HG03457 (cell line): ENCODE data around the gene ISL2.
"Not testable (repeated sequence)": the region's sequence is repeated elsewhere in the genome, so short reads cannot be mapped to it uniquely, and the experiment has no call there.

Experiments
- ATAC-seq: cut with Tn5 transposase; IDR thresholded peaks from one replicate; pipeline ENCODE4 v1.9.1; 2021; ENCODE audit warnings: moderate number of reproducible peaks; ENCODE audit not compliant: unreplicated experiment

ISL2 gene

DNA sequence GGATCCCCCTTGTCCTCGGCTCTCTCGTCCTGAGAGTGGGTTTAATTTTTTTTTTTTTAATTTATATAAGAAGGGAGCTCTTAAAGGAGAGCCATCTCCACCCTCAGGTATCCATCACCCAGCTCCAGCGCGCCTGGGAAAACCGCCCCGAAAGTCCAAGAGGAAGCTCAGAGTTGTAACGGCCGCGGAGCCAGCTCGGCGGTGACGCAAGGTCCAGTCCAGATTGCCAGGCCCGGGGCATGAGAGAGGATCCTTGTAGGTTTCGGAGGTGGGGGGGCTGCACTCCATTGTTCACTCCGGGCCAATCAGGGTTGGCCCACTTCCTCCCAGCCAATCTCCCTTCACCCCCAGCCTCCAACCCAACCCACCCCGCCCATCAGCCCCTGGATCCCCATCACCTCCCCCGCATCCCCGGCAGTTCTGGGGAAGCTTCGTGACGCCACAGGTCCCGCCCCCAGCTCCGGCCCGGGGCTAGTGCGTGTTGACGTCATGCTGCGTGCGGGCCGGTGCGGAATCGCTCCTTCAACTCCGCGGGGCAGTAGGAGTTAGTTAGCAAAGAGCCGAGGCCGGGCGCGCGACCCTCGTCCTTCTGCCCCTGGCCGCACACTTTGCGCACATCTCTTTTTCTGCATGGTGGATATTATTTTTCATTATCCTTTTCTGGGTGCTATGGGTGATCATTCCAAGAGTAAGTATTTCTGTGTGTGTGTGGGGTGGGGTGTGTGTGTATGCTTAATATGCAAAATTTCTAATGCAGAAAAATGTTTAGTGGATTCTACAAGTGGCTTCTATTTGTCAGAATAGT lies at the start of gene ISL2:
Gene ISL2 (plus strand): TSS at position 520 of the 805 bp plus-strand sequence. CDS start 111 bp downstream, at position 631.
- ATAC-seq: no peak

DNA sequence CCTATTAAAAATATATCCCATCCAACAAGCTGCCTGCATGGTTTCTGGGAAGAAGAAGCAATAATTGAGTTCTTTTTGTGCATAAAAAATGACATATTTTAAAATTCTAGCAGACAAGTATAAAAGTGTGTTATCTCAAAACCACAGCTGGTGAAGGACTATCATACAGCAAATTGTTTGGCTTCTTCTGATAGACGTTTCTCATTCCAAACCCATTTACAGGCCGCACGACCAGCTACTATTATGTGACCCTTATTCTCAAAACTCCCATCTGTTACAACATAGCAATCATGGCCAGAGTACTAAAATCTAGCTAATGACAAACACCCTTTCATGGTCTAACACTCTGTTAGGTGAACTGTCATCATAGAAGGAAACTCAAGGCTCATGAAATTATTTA lies 47.0 kb upstream of the ISL2 start:
- ATAC-seq: no peak

DNA sequence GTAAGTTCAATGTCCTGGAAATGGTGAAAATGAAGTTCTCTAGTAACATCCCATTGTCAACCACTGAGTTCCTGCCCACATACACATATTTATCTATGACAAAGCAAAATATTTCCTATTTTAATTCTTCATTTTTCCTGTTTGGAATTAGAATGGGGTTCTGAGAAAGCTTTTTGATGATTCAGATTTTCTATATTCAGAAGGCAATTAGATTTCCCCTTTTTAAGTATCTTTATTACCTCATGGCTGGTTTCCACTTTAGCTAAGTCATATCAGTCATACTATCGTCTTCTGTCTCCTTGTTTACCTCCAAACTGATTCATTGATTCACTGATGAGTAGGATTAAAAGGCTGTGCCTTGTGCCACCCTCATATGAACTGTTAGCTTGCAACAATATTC lies 43.2 kb upstream of the ISL2 start:
- ATAC-seq: no peak

DNA sequence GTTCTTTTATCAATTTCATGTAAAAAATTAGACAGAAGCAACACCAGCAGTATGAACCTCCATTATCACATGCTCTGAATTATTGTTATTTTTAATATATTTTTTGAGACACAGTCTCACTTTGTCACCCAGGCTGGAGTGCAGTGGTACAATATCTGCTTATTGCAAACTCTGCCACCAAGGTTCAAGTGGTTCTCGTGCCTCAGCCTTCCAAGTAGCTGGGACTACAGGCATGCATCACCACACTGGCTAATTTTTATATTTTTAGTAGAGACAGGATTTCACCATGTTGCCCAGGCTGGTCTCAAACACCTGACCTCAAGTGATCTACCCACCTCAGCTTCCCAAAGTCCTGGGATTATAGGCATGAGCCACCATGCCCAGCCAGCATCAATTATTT lies 42.1 kb upstream of the ISL2 start:
- not testable (repeated sequence) for ATAC-seq

DNA sequence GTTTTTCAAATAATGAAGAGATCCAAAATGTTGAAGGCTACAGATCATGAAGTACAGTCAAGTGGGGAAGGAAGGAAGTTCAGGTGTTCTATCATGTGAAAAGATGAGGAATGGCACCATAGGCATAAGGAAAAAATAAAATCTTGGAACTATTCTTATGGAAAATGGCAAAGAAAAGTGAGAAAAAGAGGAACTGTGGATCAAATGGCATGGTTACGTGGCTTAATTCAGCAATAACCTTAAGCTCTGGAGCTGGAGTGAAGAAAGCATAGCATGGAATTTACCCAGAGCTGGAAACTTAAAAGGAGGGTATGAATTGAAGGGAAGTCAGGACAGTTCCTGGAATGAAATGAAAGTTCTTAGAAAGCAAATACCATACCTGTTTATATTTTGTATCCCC lies 39.7 kb upstream of the ISL2 start:
- no peak for ATAC-seq

DNA sequence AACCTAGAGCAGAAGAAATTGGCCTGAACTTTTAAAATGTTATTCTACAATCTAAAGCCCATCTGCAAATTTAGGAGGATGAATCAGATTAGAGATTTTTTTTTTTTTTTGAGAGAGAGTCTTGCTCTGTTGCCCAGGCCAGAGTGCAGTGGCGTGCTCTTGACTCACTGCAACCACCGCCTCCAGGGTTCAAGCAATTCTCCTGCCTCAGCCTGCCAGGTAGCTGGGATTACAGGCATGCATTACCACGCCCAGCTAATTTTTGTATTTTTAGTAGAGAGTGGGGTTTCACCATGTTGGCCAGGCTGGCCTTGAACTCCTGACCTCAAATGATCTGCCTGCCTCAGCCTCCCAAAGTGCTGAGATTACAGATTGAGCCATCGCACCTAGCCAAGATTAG lies 38.6 kb upstream of the ISL2 start:
- not testable (repeated sequence) for ATAC-seq

DNA sequence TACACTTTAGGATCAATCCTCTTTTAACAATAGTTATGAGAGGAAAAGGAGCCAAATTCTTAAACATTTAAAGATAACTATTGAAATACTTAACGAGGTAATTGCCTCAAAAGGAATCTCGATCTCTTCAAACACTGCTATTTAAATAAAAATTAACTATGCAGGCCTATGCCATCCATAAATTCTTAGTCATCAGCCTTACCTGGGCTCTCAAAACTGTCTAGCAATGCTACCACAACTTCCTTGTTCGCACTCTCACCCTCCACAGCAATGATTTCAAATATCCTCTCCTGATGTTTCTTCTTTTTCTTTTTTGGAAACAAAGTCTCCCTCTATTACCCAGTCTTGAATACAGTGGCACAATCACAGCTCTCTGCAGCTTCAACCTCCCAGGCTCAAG lies 37.6 kb upstream of the ISL2 start:
- no peak for ATAC-seq

DNA sequence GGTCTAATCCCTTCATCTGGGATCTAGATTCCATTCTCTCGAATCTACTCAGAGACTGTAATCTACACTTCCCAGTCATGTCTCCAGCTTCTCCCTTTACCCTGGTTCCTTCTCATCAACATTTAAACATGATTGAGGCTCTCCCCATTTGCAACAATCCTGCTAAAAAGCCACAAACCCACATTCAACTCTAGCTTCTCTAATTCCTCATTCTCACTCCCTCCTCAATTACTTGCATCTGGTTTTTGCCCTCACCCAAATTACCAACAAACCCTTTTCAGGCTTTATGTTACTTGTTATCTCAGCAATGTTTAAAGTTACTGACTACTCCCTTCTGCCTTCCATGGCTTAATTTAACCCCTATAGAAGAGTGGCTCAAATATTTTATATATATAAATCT lies 36.8 kb upstream of the ISL2 start:
- ATAC-seq: no peak

DNA sequence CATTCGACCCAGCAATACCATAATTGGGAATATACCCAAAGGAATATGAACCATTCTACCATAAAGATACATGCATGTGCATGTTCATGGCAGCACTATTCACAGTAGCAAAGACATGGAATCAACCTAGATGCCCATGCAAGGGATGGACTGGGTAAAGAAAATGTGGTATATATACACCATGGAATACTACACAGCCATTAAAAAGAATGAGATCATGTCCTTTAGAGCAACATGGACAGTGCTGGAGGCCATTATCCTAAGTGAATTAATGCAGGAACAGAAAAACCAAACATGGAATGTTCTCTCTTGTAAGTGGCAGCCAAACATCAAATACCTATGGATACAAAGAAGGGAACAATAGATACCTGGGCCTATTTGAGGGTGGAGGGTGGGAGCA lies 32.7 kb upstream of the ISL2 start:
- no peak for ATAC-seq

DNA sequence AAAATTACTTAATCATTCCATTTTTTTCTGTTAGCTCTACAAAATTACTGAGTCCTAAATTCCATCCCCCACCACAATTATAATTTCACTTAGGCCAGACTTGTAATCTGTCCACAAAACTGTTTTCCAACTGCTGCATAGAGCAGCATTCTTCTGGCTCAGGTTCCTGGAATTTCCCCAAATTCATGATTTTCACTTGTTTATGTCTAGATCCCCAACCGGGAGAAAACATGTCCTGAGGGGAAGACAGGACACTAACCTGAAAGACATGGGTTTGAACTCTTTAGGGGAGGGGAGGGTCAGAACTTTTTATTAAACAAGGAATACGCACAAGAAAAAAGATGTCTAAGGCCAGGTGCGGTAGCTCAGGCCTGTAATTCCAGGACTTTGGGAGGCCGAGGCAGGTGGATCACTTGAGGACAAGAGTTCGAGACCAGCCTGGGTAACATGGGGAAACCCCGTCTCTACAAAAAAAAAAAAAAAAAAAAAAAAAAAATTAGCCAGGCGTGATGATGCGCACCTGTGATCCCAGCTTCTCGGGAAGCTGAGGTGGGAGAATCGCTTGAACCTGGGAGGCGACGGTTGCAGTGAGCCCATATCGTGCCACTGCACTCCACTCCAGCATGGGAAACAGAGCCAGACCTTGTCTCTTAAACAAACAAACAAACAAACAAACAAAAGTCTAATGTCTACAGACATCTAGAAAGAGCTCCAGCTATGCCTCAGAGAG lies 26.8 kb upstream of the ISL2 start:
- ATAC-seq: no peak

DNA sequence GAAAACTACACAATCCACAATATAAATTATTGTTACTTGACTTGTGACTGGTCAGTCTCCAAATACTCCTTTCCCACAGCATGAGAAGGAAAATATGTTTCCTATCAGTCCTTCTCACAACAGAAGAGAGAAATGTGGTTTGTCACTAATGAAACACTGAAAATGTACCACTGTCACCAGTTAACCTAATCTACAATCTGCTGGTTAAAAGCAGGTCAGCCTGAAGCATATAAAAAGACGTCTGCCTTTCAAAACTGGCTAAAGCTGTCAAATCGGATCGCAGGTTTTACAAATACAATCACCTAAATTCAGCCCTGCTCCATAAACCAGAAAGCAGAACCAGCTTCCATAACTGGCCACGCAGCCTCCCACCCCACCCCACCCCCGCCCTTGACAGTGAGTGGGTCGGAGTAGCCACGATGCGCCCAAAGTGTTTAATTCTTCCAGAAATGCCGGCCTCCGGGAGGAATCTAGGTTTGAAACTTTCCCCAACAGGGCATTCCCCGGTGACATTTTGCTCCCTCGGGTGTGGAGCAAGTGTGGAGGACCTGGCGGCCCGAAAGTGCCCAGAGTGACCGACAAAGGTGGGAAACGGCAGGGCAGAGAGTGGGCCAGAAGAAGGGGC lies 26.0 kb upstream of the ISL2 start:
- ATAC-seq: peak; percentile 2

DNA sequence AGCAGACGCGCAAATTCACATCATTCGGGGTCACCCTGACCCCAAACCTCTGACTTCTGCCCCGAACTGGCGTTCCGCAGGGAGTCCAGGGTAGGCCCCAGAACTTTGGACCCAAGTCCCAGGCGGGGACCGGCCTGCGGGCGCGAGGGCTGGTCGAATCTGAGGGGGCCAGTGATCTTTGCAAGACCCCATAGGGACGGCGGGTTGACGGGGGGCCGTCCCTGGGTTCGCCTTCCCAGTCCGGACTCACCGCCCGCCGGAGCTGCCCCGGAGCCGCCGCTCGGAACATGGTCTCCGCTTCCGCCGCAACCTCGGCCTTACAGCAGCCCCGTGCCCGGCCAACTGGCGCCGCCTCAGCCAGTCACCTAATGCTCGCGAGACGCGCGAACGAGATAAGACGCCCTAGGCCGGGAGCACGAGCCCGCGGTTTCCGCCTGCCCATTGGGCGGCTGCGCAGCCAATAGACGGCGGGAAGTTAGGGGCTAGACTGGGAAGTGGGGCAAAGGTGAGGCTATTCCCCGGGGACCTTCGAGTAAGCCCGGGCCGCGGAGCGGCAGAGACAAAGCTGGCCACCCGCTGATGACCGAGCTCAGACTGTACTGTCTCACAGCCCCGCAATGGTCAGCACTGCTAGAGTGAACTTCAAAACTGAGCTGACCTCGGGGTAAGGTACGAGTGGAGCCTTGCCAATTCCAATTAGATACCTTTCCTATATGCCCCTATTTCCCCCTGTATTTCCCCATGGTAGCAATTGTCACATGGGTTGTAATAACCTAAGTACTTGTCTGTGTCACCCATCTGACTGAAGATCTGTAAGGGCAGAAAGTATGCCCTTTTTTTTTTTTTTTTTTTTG lies 25.2 kb upstream of the ISL2 start, which contains the start of gene ETFA:
Gene ETFA (minus strand): TSS at position 370 of the 854 bp plus-strand sequence. CDS start 81 bp downstream, at position 289.
- peak; percentile 93 for ATAC-seq

DNA sequence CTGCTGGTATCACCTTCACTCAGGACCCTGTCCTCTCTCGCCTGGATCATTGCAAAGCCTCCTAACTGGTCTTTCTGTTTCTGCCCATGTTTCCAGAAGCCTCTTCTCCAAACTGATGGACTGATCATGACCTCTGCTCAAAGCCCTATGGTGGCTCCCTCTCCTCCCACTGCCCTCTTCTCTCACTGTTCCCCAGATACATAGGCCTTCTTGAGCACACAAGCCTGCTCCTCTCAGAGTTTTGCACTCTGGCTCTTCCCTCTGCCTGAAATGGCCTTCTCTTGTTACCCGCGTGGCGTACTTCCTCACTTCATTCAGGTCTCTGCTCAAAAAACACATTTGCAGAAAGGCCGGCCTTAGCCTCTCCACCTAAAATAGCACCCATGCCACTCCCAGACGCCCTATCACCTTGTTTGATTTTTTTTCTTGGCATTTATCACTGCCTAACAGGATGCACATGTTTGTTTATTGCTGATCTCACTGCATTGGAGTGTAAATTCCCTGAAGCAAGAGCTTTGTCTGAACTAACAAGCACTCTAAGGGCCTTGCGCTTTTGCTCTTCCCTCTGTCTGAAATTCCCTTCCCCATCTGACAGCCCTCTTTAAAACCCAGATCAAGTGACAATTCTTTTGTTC lies 23.9 kb upstream of the ISL2 start:
- ATAC-seq: no peak

DNA sequence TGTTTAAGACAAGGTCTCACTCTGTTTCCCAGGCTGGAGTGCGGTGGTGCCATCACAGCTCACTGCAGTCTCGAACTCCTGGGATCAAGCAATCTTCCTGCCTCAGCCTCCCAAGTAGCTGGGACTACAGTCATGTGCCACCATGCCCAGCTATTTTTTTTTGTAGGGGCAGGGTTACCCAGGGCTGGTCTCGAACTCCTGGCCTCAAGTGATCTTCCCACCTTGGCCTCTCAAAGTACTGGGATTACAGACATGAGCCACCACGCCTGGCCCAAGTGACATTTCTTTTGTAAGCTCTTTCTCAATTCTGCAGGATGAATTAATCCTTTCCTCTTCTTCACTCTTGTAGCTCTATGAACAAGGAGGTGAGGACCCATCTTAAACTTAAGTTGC lies 23.4 kb upstream of the ISL2 start:
- ATAC-seq: not testable (repeated sequence)

DNA sequence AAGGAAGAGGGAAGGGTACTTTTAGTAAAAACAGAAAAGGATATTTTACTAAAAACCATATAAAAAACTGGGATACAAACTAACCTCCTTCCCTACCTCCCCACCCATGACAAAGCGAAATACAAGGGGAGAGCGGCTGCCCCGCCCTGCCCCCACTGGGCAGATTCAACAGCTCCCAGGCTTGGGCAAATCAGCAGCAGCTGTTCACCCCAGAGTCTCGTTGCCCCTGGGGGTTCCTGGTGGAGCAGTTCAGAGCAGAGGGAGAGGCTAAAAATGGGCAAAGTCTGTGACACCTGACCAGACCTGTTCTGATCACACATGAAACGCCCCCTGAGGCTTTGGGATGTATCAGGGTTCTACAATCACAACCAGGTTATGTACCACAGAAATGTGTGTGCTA lies 22.8 kb upstream of the ISL2 start:
- no peak for ATAC-seq

DNA sequence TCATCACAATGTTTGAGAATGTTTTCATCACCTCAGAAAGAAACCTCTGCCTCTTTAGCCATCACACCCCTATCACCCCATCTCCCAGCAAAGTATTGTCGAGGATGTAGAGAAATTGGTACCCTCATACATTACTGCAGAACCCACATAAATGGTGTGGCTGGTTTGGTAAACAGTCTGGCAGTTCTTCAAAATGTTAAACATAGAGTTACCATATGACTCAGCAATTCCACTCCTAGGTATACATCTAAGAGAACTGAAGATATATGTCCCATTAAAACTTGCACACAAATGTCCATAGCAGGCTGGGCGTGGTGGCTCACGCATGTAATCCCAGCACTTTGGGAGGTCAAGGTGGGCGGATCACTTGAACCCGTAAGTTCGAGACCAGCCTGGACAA lies 16.6 kb upstream of the ISL2 start:
- no peak for ATAC-seq

DNA sequence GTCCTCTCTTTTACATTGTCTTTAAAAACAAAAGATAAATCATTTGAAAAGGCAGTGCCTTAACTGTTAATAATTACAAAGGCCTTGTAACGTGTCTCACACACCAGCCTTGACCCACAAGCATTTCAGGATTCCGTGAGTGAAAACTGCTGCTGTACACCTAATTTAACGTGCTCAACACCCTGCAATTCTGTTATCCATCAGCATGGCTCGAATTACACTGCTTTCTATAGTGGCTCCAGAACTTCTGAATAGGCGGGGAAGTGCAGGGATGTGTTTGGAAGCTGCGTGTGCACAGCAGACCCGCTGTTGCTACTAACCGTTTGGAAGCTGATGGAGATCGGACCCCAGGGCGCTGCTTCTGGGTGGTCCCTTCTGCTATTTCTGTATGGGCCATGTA lies 15.4 kb upstream of the ISL2 start:
- ATAC-seq: no peak

DNA sequence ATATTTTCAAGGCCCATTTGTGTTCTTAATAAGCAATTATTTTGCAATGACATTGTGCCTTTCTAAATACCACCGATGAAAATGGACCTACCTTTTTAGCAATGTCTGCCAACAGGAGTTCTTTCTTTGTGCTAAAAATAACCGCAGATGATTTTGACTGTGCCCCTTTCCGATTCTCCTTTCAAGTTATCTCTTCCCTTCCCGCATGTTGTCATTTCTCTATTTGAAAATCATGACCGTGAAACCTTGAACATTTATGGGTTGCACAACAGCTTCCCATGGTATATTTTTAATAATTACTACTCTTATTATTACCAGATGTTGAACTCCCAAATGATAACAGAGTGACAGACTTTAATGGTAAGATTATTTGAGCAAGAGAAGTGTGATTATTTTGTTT lies 15.0 kb upstream of the ISL2 start:
- no peak for ATAC-seq

DNA sequence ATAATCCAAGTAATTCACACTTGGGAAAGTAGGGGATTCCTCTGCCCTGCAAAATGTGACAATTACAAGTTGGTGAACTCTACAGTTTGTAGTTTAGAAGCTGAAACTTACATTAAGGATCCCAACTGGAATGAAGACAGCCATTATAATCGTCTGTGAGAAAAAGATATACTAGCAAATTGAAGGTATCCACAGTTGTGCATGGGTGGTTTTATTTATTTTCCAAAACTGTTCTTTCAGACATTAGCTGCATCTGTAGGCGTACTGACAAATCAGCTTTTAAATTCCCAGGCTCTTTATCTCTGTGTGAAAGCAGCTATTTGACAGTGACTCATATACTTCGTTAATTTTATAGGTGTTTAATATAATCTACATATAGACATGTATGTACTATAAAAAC lies 12.5 kb upstream of the ISL2 start:
- ATAC-seq: no peak

DNA sequence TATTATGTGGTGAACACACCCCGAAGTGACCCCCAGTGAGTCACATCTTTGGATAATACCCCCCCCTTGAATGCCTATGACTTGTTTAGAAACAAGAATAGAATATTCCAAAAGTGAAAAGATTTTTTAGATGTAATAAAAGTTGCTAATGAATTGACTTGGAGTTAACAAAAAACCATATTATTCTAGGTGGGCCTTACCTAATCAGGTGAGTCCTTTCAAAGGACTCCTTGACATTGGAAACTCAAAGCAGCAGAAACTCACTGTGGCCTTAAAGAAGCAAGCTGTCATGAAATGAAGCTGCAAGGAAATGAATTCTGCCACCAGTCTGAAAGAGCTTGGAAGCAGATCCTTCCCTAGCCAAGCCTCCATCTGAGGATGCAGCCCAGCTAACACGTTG lies 10.9 kb upstream of the ISL2 start:
- no peak for ATAC-seq
